Activated T-helper 9 cell treated with anti-CD3 and anti-CD28 coated beads, Interleukin-2, amount 50 U/mL, for 16 hours (primary cell): ENCODE measurements around the gene PRSS22.

Source experiments
- DNase-seq: peaks from one replicate; pipeline ENCODE4 v3.0.0-alpha.2; 2020; ENCODE audit warnings: low read depth

Gene PRSS22

DNA sequence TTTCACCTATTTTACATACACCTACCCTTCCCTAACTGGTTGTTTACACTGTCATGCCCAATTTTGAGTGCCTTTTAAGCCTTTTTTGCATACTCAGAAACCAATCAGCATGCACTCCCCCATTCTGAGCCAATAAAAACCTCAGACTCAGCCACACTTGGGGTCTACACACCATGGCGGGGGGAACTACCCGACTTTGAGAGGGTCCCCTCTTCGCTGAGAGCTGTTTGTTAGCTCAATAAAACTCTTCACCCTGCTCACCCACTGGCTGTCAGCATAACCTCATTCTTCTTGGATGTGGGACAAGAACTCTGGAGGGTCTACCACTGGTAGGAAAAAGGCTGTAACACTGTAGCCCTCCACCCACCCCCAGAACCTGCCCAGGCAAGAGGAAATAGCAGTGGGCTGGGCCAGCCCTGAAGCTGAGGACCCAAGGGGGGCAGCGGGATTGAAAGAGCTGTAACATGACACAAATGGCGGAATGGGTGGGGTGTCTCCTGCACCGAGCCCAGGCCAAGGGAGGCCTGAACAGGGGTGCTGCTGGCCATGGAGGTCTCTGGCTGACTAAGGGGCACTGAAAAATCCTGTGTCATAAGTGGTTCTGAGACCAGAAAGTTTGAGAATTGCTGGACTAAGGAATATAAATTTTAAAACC lies 22.0 kb upstream of the PRSS22 start:
- no peak for DNase-seq

DNA sequence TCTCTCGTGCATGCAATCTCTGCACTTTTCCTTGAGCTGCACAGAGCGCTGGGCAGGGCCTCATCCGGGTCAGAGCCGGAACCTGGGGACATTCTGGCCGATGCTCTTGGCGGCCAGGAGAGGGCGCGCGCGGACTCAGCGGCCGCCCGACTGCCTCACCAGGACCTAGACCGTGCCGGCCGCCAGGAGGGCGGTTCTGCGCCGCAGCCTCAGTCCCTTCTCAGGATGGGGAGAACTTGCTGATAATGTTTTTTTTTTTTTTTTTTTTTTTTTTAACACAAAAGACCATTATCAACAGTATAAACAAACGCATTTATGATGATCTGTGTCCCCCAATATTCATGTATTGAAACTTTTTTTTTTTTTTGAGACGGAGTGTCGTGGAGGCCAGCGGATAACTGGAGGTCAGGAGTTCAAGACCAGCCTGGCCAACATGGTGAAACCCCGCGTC lies 17.0 kb upstream of the PRSS22 start:
- peak; percentile 60 for DNase-seq

GRCh38 chr16:2874032-2874911 lies 16.3 kb upstream of the PRSS22 start:
- DNase-seq, result no peak

DNA sequence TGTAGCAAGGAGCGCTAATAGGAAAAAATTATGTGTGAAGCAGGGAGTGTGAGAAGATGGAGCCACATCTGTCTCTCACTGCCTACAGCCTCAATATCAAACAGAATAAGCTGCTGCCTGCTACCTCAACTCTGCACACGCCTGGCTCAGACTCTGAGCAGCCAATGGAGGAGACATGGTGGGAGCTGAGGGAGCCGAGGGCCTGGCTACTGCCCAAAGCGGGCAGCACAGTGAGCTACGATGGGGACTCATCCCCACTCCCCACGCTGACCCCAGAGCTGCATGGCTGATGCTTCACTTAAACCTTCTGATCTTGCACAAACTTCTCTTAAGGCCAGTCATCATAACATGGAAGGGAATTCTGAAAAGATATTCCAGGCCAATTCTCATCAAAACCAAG lies 14.0 kb upstream of the PRSS22 start:
- DNase-seq, result no peak

GRCh38 chr16:2867987-2868789 lies 10.2 kb upstream of the PRSS22 start:
- DNase-seq, result peak; percentile 94

- DNase-seq, result no peak
Measured at GRCh38 chr16:2867661-2867986, 9.7 kb upstream of the PRSS22 start.

DNA sequence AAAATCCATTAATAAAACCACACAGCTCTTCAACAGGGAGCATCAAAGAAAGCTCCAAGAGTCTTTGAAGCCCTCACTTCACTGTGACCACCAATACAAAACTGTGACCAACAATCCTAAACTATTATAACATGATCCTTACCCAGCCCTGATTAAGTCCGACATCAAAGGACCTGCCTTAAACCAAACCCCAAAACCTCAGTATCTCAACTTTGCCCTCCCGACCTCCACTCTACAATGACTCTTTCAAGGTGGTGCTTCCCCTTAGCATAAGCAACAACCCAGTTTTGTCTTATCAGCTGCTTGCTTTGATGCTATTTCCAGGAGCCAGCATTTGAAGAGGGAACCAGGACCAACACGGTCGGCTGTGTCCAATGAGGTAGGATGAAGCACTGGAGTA lies 8.5 kb upstream of the PRSS22 start:
- DNase-seq, result no peak

DNA sequence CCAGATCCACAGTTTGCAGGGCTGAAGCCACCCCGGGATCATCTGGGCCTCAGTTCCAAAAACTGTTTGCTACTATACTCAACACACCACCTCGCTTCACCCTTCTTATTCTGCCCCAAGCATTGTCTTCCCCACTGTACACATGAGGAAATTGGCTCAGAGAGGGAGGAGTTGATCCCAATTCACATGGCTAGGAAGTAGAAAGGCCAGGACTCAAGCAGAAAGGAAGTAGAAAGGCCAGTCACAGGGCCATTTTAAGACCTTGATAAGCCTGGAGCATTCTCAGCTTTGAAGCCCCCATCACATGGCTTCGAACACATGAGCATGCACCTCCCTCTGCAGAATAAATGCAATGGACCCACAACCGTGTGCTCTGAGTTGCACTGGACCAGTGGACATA lies 7.7 kb upstream of the PRSS22 start:
- no peak for DNase-seq

DNA sequence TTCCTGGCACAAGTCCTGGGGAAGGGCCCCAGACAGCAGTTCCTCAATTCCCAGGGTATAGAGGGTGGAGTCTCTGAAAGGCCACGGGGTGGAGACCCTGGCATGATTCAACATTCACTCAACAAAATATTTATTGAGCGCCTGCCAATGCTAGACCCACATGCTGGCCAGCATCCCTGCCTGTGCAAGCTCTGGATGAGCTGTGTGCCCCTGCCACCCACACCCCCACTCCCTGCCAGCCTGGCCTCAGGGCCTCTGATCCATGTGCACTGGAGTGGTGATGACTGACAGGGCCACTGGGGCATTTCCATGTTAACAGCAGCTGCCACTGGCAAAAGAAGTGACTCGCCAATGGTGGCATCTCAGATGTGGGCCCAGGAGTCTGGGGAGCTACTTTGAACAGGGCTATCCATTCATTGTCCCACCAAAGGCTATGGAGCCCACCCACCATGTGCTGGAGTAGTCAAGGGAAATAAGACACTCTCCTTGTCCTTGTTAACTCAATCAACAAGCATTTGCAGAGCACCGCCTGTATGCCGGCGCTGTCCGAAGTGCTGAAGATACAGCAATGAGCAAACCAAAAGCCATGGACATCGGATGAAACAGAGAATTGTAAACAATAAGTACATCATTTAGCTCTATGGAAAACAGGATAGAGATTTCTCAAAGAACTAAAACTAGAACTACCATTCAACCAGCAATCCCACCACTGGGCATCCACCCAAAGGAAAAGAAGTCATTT lies 3.0 kb upstream of the PRSS22 start:
- no peak for DNase-seq

DNA sequence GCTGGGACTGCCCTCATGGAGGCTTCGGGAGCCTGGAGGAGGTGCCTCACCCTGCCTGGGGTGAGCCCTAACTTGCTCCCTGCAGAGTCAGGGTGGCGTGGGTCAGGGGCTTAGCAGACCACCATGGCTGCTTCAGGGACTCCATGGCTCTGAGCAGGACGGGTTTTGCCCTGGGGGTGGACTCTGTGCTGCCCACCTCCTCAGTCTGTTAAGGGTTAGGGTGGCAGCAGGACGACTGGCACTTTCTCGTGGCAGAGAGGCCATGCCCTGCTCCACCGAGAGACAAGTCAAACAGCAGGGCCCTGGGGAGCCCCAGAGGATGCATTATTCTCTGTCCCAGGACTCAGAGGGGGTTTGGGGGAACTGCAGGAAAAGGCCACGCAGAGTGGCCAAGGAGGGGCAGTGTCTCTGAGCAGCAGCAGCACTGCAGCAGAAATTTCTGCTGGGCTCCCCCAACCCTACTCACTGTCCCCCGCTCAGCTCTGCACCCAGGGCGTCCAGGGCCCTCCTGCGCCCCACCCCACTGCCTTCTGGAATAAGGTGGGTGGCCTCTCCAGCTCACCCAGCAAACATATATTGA lies 1.8 kb upstream of the PRSS22 start:
- no peak for DNase-seq

GRCh38 chr16:2858245-2859025 lies 465 bp upstream of the PRSS22 start:
- DNase-seq, result no peak

DNA sequence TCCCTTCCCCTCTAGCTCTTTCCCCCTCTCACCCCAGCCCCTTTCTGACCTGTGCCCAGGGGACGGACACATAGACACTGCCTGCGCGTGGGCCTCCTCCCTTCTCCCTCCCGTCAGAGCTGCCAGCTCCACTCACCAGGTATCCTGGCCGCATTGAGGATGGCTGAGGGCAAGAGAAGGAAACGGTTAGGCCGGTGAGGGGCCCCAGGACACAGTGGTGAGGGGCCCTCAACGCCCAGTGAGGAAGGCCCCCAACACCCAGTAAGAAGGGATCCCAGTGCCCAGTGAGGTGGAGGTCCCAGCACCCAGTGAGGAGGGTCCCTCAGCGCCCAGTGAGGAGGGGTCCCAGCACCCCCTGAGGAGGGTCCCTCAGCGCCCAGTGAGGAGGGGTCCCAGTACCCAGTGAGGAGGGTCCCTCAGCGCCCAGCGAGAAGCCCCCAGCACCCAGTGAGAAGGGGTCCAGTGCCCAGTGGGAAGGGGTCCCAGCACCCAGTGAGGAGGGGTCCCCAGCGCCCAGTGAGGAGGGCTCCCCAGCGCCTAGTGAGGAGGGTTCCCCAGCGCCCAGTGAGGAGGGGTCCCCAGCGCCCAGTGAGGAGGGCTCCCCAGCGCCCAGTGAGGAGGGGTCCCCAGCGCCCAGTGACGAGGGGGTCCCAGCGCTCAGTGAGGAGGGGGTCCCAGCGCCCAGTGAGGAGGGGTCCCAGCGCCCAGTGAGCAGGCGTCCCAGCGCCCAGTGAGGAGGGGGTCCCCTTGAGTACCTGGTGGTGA lies 1.1 kb downstream of the PRSS22 start:
- no peak for DNase-seq

DNA sequence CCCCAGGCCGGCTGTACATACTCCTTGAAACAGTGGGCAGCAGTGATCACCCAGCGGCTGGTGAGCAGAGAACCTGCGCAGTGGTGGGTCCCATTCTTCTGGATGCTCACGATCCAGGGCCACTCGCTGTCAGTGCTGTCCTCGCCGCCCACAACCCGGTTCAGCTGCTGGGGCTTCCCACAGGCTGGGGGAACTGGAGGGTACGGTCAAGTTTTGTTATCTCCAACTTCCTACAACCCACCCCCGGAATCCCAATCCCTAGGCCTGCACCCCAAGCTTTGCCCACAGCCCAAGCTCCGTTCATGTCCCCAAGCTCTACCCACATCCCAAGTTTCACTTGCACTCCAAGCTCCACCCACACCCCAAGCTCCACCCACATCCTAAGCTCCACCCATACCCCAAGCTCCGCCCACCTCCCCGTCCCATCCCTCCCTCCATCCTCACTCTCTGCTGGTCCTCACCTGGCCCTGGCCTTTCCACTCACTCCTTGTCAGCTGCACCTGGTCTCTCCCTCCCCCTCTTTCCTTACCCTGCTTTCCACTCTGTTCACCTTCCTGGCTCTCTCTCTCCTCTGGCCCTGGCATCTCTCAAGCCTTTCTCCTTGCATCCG lies 1.8 kb downstream of the PRSS22 start:
- DNase-seq, result no peak

GRCh38 chr16:2855536-2855935 lies 2.4 kb downstream of the PRSS22 start:
- no peak for DNase-seq

GRCh38 chr16:2854700-2855309 lies 3.2 kb downstream of the PRSS22 start:
- no peak for DNase-seq

GRCh38 chr16:2853531-2854073 lies 4.4 kb downstream of the PRSS22 start:
- no peak for DNase-seq

- no peak for DNase-seq
Measured at GRCh38 chr16:2852731-2853507, 5.1 kb downstream of the PRSS22 start.
